Activated CD8-positive, alpha-beta T cell treated with anti-CD3 and anti-CD28 coated beads, Interleukin-2, amount 10 ng/mL, durations not matched to agents 7 days and 5 days (primary cell): ENCODE results near the gene STX2. TPM values are rescaled to one million over a fixed set of nuclear protein-coding genes. Genes with fewer than 3 reads are reported as not detected.

Experiments
- ATAC-seq: fragments of 150-1000 bp; cut with Tn5 transposase; one replicate; pipeline ENCODE4 v1.10.0; 2021; ENCODE audit warnings: moderate library complexity
- CTCF ChIA-PET: fragments of 350-600 bp; sonication (Branson Sonifier 250); formaldehyde crosslinking; loops from one replicate; lab custom pipeline; 2021; ENCODE audit warnings: antibody characterized with exemption; lab: Charles Lee
- POLR2A ChIA-PET: fragments of 350-600 bp; sonication (Branson Sonifier 250); formaldehyde crosslinking; loops from one replicate; lab custom pipeline; 2021; ENCODE audit warnings: antibody characterized with exemption; lab: Charles Lee
- DNase-seq: peaks from one replicate; pipeline ENCODE4 v3.0.0-alpha.2; 2020
- H3K27ac Mint-ChIP-seq: one replicate; pipeline ENCODE4 v1.8.0; 2021; ENCODE audit warnings: mild to moderate bottlenecking, mixed read lengths
- H3K27me3 Mint-ChIP-seq: one replicate; pipeline ENCODE4 v1.8.0; 2021; ENCODE audit warnings: low read depth, mixed read lengths
- H3K36me3 Mint-ChIP-seq: one replicate; pipeline ENCODE4 v1.8.0; 2021; ENCODE audit warnings: low read depth, mixed read lengths
- H3K4me1 Mint-ChIP-seq: one replicate; pipeline ENCODE4 v1.8.0; 2021; ENCODE audit warnings: low read depth, mixed read lengths
- H3K4me3 Mint-ChIP-seq: one replicate; pipeline ENCODE4 v1.8.0; 2021; ENCODE audit warnings: mild to moderate bottlenecking, mixed read lengths
- H3K9me3 Mint-ChIP-seq: one replicate; pipeline ENCODE4 v1.8.0; 2022; ENCODE audit warnings: mixed read lengths; ENCODE audit not compliant: insufficient read depth
- total RNA-seq, 2 experiments: library from RNA; stranded (reverse); gene quantifications; one replicate each; pipeline ENCODE4 v1.2.3, GENCODE V29; 2021

The STX2 gene
- total RNA-seq, 2 experiments from 2014 or later = 24.5 to 24.9 TPM

- ATAC-seq = no peak
- H3K9me3 Mint-ChIP-seq = no peaks in the 10 kb centered on the region
- H3K4me3 Mint-ChIP-seq = no peak overlapping the region
- H3K4me1 Mint-ChIP-seq = peaks cover 11% of the 10 kb centered on the region
- CTCF ChIA-PET = no interaction called here
- H3K36me3 Mint-ChIP-seq = peaks cover 58% of the 10 kb centered on the region
- no peak for DNase-seq
- POLR2A ChIA-PET = no interaction called here
- H3K27me3 Mint-ChIP-seq = no peaks in the 10 kb centered on the region
- H3K27ac Mint-ChIP-seq = no peak overlapping the region
These were observed 31.7 kb downstream of the STX2 start for GRCh38 chr12:130807309-130807708.

DNA sequence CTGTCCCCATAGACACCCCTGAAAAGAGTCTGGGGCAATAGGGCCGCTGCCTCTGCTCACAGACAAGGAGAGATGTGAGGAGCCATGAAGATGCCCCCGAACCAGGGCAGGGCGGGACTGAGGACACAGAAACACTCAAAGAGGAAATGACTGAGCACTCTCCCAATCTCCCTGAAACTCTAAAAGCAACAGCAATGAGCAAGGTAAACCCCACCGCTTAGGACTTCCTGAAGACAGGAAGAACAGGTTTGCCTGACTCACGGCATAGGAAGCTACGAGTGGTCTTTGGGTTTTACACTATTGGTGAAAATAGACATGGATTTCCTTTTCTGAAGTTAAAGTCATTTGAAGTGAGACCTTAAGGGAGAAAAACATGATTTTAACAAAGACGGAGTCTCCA is 32.5 kb downstream of the STX2 start:
- no peak for ATAC-seq
- H3K36me3 Mint-ChIP-seq = peaks cover 55% of the 10 kb centered on the region
- H3K27me3 Mint-ChIP-seq = no peaks in the 10 kb centered on the region
- no peak overlapping the region for H3K4me3 Mint-ChIP-seq
- ChIA-PET CTCF (no interaction called here), POLR2A (no interaction called here)
- DNase-seq = no peak
- no peak overlapping the region for H3K27ac Mint-ChIP-seq
- no peaks in the 10 kb centered on the region for H3K9me3 Mint-ChIP-seq
- H3K4me1 Mint-ChIP-seq = peaks cover 11% of the 10 kb centered on the region

DNA sequence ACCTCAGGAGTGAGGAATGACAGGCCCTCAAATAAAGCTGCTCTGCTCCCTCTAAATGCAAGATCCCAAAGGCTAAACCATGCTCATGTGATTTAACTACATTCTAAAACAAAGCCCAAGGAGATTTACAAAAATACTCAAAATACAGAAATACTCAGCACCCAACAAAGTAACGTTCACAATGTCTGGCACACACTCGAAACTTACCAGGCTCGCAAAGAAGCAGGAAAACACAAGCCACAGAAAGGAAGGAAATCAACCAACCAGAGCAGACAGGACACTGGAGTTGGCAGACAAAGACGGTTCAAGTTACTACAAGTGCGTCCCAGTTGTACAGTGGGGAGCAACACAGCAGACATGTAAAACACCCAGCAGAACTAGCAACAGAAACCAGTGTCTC is 33.4 kb downstream of the STX2 start:
- peaks cover 54% of the 10 kb centered on the region for H3K36me3 Mint-ChIP-seq
- CTCF ChIA-PET = no interaction called here
- no peak overlapping the region for H3K27ac Mint-ChIP-seq
- no peak overlapping the region for H3K4me3 Mint-ChIP-seq
- H3K4me1 Mint-ChIP-seq = peaks cover 11% of the 10 kb centered on the region
- H3K9me3 Mint-ChIP-seq = no peaks in the 10 kb centered on the region
- POLR2A ChIA-PET = no interaction called here
- H3K27me3 Mint-ChIP-seq = no peaks in the 10 kb centered on the region
- ATAC-seq = no peak
- DNase-seq = no peak

DNA sequence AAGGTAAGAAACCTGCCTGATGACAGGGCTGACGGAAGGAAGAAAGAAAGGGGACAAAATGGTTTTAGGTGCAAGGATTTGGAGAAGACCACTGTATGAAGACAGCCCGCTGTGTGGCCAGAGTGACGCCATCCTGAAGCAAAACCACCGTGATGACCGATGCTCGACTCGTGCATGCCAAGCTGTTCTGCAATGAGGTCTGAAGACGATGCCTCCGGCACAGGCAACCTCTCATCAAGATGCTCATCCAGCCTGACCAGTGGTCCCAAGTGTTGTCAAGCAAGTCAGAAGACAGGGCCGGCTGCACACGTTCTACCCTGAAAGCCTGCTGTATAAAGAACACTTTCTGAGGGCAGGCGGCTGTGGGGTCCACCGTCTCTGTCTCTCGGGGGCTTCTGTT is 34.8 kb downstream of the STX2 start:
- CTCF ChIA-PET = interaction anchor here (0.7 kb wide), 1 partner anchor 14 kb away, joined by 3 read pairs; no protein-coding TSS in a partner anchor
- peaks cover 59% of the 10 kb centered on the region for H3K36me3 Mint-ChIP-seq
- H3K4me1 Mint-ChIP-seq = peaks cover 11% of the 10 kb centered on the region
- H3K4me3 Mint-ChIP-seq = no peak overlapping the region
- DNase-seq = no peak
- POLR2A ChIA-PET = no interaction called here
- ATAC-seq = no peak
- no peaks in the 10 kb centered on the region for H3K9me3 Mint-ChIP-seq
- H3K27ac Mint-ChIP-seq = no peak overlapping the region
- no peaks in the 10 kb centered on the region for H3K27me3 Mint-ChIP-seq

DNA sequence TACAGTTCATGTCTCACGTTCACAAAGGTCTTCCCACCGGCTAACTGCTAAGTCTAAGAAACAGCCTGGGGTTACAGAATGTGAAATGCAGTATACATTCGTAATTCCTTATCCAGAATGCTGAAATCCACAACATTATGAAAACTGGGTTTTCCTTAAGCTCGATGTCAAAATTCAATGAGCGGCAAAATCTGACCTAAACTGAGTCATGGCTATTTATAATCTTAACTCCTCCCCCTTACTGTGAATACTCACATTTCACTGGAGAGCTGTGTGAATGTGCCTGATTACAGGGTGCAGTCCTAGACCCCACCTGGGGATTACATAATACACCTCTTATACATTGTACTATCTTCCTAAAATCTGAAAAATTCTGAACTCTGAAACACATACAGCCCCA is 35.3 kb downstream of the STX2 start:
- Mint-ChIP-seq H3K27me3 (no peaks in the 10 kb centered on the region), H3K27ac (no peak overlapping the region), H3K36me3 (peaks cover 58% of the 10 kb centered on the region), H3K4me3 (no peak overlapping the region), H3K4me1 (peaks cover 11% of the 10 kb centered on the region), H3K9me3 (no peaks in the 10 kb centered on the region)
- DNase-seq = no peak
- no peak for ATAC-seq
- ChIA-PET CTCF (interaction anchor here (0.7 kb wide), 1 partner anchor 14 kb away, joined by 3 read pairs; no protein-coding TSS in a partner anchor), POLR2A (no interaction called here)

- H3K27ac Mint-ChIP-seq = no peak overlapping the region
These were observed 38.7 kb downstream of the STX2 start for GRCh38 chr12:130800312-130800711.

GRCh38 chr12:130799051-130799450 is 40.0 kb downstream of the STX2 start:
- POLR2A ChIA-PET = no interaction called here
- no peak for ATAC-seq
- no peak overlapping the region for H3K27ac Mint-ChIP-seq

More at GRCh38 chr12:130800312-130800711, 38.7 kb downstream of the STX2 start:
- ATAC-seq (no peak), DNase-seq (no peak)
- ChIA-PET POLR2A (interaction anchor here (0.7 kb wide), 1 partner anchor 911 kb away, joined by 3 read pairs; no protein-coding TSS in a partner anchor), CTCF (no interaction called here)
- Mint-ChIP-seq H3K36me3 (peaks cover 47% of the 10 kb centered on the region), H3K4me3 (no peak overlapping the region), H3K4me1 (peaks cover 16% of the 10 kb centered on the region), H3K27me3 (no peaks in the 10 kb centered on the region), H3K9me3 (no peaks in the 10 kb centered on the region)

GRCh38 chr12:130796985-130797686 is 41.9 kb downstream of the STX2 start:
- H3K4me3 Mint-ChIP-seq = peak overlapping the region; percentile 41
- ATAC-seq = peak; percentile 87
- H3K27me3 Mint-ChIP-seq = no peaks in the 10 kb centered on the region
- ChIA-PET POLR2A (interaction anchor here (0.5 kb wide), 1 partner anchor 17 kb away, joined by 3 read pairs; no protein-coding TSS in a partner anchor), CTCF (interaction anchor here (2.0 kb wide), 1 partner anchor 49 kb away, joined by 6 read pairs; no protein-coding TSS in a partner anchor)
- DNase-seq = peak; percentile 63
- H3K27ac Mint-ChIP-seq = peak overlapping the region; percentile 69
- peaks cover 13% of the 10 kb centered on the region for H3K4me1 Mint-ChIP-seq
- H3K9me3 Mint-ChIP-seq = no peaks in the 10 kb centered on the region
- peaks cover 36% of the 10 kb centered on the region for H3K36me3 Mint-ChIP-seq

More at GRCh38 chr12:130799051-130799450, 40.0 kb downstream of the STX2 start:
- H3K4me1 Mint-ChIP-seq = peaks cover 13% of the 10 kb centered on the region
- no peaks in the 10 kb centered on the region for H3K27me3 Mint-ChIP-seq
- H3K9me3 Mint-ChIP-seq = no peaks in the 10 kb centered on the region
- CTCF ChIA-PET = interaction anchor here (0.9 to 1.4 kb wide), 2 partner anchors 38 to 51 kb away, joined by 3 to 4 read pairs; no protein-coding TSS in a partner anchor
- no peak overlapping the region for H3K4me3 Mint-ChIP-seq
- no peak for DNase-seq
- H3K36me3 Mint-ChIP-seq = peaks cover 43% of the 10 kb centered on the region

DNA sequence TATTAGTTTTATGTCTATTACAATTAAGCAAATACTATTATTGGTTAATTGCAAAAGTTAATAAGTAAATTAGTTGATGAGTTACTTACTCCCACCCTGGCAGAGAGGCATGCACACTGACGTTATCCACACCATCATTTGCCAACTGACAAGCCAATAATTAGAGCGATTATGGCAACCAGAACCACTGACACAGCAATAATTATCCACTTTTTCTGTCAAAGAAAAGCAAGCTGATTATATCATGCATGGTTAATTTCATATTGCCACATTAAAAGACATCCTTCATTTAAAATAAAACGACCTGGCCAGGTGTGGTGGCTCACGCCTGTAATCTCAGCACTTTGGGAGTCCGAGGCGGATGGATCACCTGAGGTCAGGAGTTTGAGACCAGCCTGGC is 43.1 kb downstream of the STX2 start:
- Mint-ChIP-seq H3K36me3 (peaks cover 36% of the 10 kb centered on the region), H3K27ac (no peak overlapping the region), H3K9me3 (no peaks in the 10 kb centered on the region), H3K27me3 (no peaks in the 10 kb centered on the region), H3K4me3 (no peak overlapping the region), H3K4me1 (peaks cover 13% of the 10 kb centered on the region)
- no peak for ATAC-seq
- ChIA-PET CTCF (interaction anchor here (2.0 kb wide), 1 partner anchor 48 kb away, joined by 6 read pairs; no protein-coding TSS in a partner anchor), POLR2A (no interaction called here)
- DNase-seq = no peak

GRCh38 chr12:130793554-130793849 is 45.5 kb downstream of the STX2 start:
- Mint-ChIP-seq H3K27ac (no peak overlapping the region), H3K27me3 (no peaks in the 10 kb centered on the region), H3K9me3 (no peaks in the 10 kb centered on the region), H3K4me1 (peaks cover 13% of the 10 kb centered on the region), H3K4me3 (no peak overlapping the region), H3K36me3 (peaks cover 29% of the 10 kb centered on the region)
- ChIA-PET CTCF (no interaction called here), POLR2A (no interaction called here)
- DNase-seq = no peak
- ATAC-seq = no peak

GRCh38 chr12:130792821-130793553 is 46.1 kb downstream of the STX2 start:
- CTCF ChIA-PET = no interaction called here
- ATAC-seq = no peak

GRCh38 chr12:130791629-130792028 is 47.4 kb downstream of the STX2 start:
- H3K9me3 Mint-ChIP-seq = no peaks in the 10 kb centered on the region
- POLR2A ChIA-PET = no interaction called here
- no peak overlapping the region for H3K4me3 Mint-ChIP-seq
- H3K36me3 Mint-ChIP-seq = peaks cover 30% of the 10 kb centered on the region
- H3K27me3 Mint-ChIP-seq = no peaks in the 10 kb centered on the region
- CTCF ChIA-PET = no interaction called here
- peaks cover 2% of the 10 kb centered on the region for H3K4me1 Mint-ChIP-seq
- no peak for DNase-seq
- no peak for ATAC-seq
- no peak overlapping the region for H3K27ac Mint-ChIP-seq

More at GRCh38 chr12:130792821-130793553, 46.1 kb downstream of the STX2 start:
- no peak for DNase-seq
- POLR2A ChIA-PET = no interaction called here
- Mint-ChIP-seq H3K36me3 (peaks cover 28% of the 10 kb centered on the region), H3K4me1 (peaks cover 13% of the 10 kb centered on the region), H3K27me3 (no peaks in the 10 kb centered on the region), H3K4me3 (no peak overlapping the region), H3K27ac (no peak overlapping the region), H3K9me3 (no peaks in the 10 kb centered on the region)
